Astrocyte of the cerebellum (primary cell): ENCODE measurements around the gene SPAG9.

ENCODE experiments used
- DNase-seq: peaks from one replicate; pipeline ENCODE4 v3.0.0-alpha.2; 2011; ENCODE audit warnings: low read depth
- H3K4me3 ChIP-seq: 2 replicates; pipeline ENCODE4 v1.5.1; 2011; ENCODE audit warnings: mild to moderate bottlenecking, low read depth, low read length, moderate library complexity
- CTCF ChIP-seq: IDR thresholded peaks from 2 replicates; pipeline ENCODE4 v1.5.1; 2012; ENCODE audit warnings: low read length, low read depth, moderate library complexity, mild to moderate bottlenecking; ENCODE audit errors: missing control alignments
- in situ Hi-C: cut with HindIII; loops from 2 replicates; pipeline ENCODE4 v1.10.0; 2017; ENCODE audit warnings: low sequenced_read_pairs

Gene SPAG9

GRCh38 chr17:51000835-51001638 is 119.6 kb downstream of the SPAG9 start:
- peak; percentile 74 for DNase-seq
- in situ Hi-C loops, result no loop called here
- TF ChIP-seq CTCF, result peak; percentile 31
- H3K4me3 ChIP-seq, result no peak overlapping the region

DNA sequence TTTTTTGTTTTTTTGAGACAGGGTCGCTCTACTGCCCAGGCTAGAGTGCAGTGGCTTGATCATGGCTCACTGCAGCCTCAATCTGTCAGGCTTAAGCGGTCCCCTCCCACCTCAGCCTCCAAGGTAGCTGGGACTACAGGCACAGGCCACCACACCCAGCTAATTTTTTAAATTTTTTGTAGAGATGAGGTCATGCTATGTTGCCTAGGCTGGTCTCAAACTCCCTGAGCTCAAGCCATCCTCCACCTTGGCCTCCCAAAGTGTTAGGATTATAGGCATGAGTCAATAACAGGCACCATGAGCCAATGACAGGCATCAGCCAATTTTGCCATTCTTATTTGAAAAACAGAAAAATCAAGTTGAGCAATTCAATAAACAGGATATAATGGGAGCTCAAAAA is 125.0 kb downstream of the SPAG9 start:
- TF ChIP-seq CTCF, result no peak
- DNase-seq, result no peak
- H3K4me3 ChIP-seq, result no peak overlapping the region
- in situ Hi-C loops, result no loop called here

GRCh38 chr17:50993544-50993943 is 127.1 kb downstream of the SPAG9 start:
- no peak for DNase-seq
- no peak overlapping the region for H3K4me3 ChIP-seq
- no peak for TF ChIP-seq CTCF
- in situ Hi-C loops, result no loop called here

GRCh38 chr17:50989149-50989548 is 131.5 kb downstream of the SPAG9 start:
- no peak overlapping the region for H3K4me3 ChIP-seq
- in situ Hi-C loops, result no loop called here
- no peak for DNase-seq
- no peak for TF ChIP-seq CTCF

GRCh38 chr17:50988427-50988826 is 132.2 kb downstream of the SPAG9 start:
- H3K4me3 ChIP-seq, result no peak overlapping the region
- in situ Hi-C loops, result no loop called here
- TF ChIP-seq CTCF, result no peak
- no peak for DNase-seq

DNA sequence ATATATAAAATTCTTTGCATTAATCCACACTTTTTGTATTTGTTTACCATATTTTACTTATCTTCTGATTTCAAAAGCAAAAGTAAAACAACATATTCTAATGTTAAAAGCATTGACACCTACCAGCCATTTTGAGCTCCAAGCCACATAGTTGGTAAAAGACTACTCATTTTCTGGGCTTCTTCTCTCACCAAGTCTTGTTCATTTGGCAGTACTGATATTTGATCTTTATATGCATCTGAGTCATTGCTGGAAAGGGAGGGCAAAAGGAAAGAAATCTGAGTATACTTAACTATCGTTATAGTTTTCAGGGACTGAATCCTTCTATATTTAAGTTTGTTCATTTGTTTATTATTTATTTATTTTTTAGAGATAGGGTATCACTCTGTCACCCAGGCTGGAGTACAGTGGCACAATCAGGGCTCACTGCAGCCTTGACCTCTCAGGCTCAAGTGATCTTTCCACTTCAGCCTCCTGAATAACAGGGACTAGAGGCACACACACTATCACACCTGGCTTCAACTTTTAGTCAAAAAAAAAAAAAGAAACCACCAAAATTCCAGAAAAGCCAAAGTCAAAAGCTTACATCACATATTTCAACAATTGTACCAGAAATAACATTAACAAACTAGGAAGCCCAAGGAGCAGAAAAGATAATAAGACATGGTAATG is 133.5 kb downstream of the SPAG9 start:
- in situ Hi-C loops, result no loop called here
- H3K4me3 ChIP-seq, result no peak overlapping the region
- DNase-seq, result peak; percentile 19

More for the DNA sequence above, 133.5 kb downstream of the SPAG9 start:
- no peak for TF ChIP-seq CTCF
